WTC11 (cell line): ENCODE data around the gene NCKAP5. TPM values are rescaled to one million over a fixed set of nuclear protein-coding genes. Genes with fewer than 3 reads are reported as not detected.

ENCODE experiments used
- ATAC-seq: fragments of 200-7000 bp; cut with Tn5 transposase; 2 replicates; pipeline ENCODE4 v1.10.0; 2021; ENCODE audit warnings: mild to moderate bottlenecking, moderate library complexity
- CTCF ChIA-PET: fragments of 300-600 bp; sonication (Branson Sonifier 250); formaldehyde crosslinking; loops from one replicate; lab custom pipeline; 2021; ENCODE audit warnings: antibody characterized with exemption; lab: Charles Lee
- POLR2A ChIA-PET: fragments of 350-600 bp; sonication (Branson Sonifier 250); formaldehyde crosslinking; loops from one replicate; lab custom pipeline; 2021; ENCODE audit warnings: antibody characterized with exemption; lab: Charles Lee
- DNase-seq: peaks from one replicate; pipeline ENCODE4 v3.0.0; 2021; ENCODE audit warnings: low spot score
- H3K27ac Mint-ChIP-seq: 2 replicates; pipeline ENCODE4 v1.8.0; 2021; ENCODE audit warnings: mixed read lengths
- H3K27me3 Mint-ChIP-seq: 2 replicates; pipeline ENCODE4 v1.8.0; 2021; ENCODE audit warnings: low read depth, mild to moderate bottlenecking, moderate library complexity, mixed read lengths
- H3K36me3 Mint-ChIP-seq: 2 replicates; pipeline ENCODE4 v1.8.0; 2021; ENCODE audit warnings: mixed read lengths
- H3K4me1 Mint-ChIP-seq: 2 replicates; pipeline ENCODE4 v1.8.0; 2022; ENCODE audit warnings: mixed read lengths
- H3K4me3 Mint-ChIP-seq: 2 replicates; pipeline ENCODE4 v1.8.0; 2021; ENCODE audit warnings: mild to moderate bottlenecking, moderate library complexity, mixed read lengths
- H3K9me3 Mint-ChIP-seq: 2 replicates; pipeline ENCODE4 v1.8.0; 2021; ENCODE audit warnings: mixed read lengths
- ATF2 ChIP-seq: sonication (generic); formaldehyde crosslinking; IDR thresholded peaks from 2 replicates; pipeline ENCODE4 v1.8.1; 2022; ENCODE audit warnings: low read depth, missing genetic modification reagents, borderline replicate concordance
- E2F5 ChIP-seq: sonication (generic); formaldehyde crosslinking; IDR thresholded peaks from 2 replicates; pipeline ENCODE4 v1.8.1; 2022; ENCODE audit warnings: mild to moderate bottlenecking, moderate library complexity, missing genetic modification reagents
- ELF4 ChIP-seq: sonication (generic); formaldehyde crosslinking; IDR thresholded peaks from 2 replicates; pipeline ENCODE4 v1.8.1; 2022; ENCODE audit warnings: low read depth, mild to moderate bottlenecking, moderate library complexity, missing genetic modification reagents
- EMX1 ChIP-seq: fragments of 250-450 bp; sonication (Bioruptor Pico); IDR thresholded peaks from 2 replicates; pipeline ENCODE4 v1.8.0; 2021; ENCODE audit warnings: mild to moderate bottlenecking
- ESRRA ChIP-seq: sonication (generic); formaldehyde crosslinking; IDR thresholded peaks from 2 replicates; pipeline ENCODE4 v1.8.1; 2022; ENCODE audit warnings: mild to moderate bottlenecking, missing genetic modification reagents, borderline replicate concordance
- ETV6 ChIP-seq: sonication (generic); formaldehyde crosslinking; IDR thresholded peaks from 2 replicates; pipeline ENCODE4 v1.8.1; 2022; ENCODE audit warnings: mild to moderate bottlenecking, missing genetic modification reagents
- FOXP4 ChIP-seq: sonication (generic); formaldehyde crosslinking; IDR thresholded peaks from 2 replicates; pipeline ENCODE4 v1.8.0; 2022; ENCODE audit warnings: mild to moderate bottlenecking, missing genetic modification reagents
- IRF2 ChIP-seq: sonication (generic); formaldehyde crosslinking; IDR thresholded peaks from 2 replicates; pipeline ENCODE4 v1.8.0; 2022; ENCODE audit warnings: low read depth, missing genetic modification reagents, borderline replicate concordance
- MXD4 ChIP-seq: fragments of 250-450 bp; sonication (Bioruptor Pico); IDR thresholded peaks from 2 replicates; pipeline ENCODE4 v1.8.0; 2021; ENCODE audit warnings: mild to moderate bottlenecking, moderate library complexity, borderline replicate concordance
- NFYB ChIP-seq: sonication (generic); formaldehyde crosslinking; conservative IDR thresholded peaks from 2 replicates; pipeline ENCODE4 v1.8.0; 2022; ENCODE audit warnings: low read depth, missing genetic modification reagents
- OVOL2 ChIP-seq: fragments of 250-450 bp; sonication (Bioruptor Pico); IDR thresholded peaks from 2 replicates; pipeline ENCODE4 v1.9.0; 2021; ENCODE audit warnings: mild to moderate bottlenecking, borderline replicate concordance
- RORB ChIP-seq: fragments of 250-450 bp; sonication (Bioruptor Pico); IDR thresholded peaks from 2 replicates; pipeline ENCODE4 v1.9.0; 2021; ENCODE audit warnings: mild to moderate bottlenecking
- STAT6 ChIP-seq: sonication (generic); formaldehyde crosslinking; conservative IDR thresholded peaks from 2 replicates; pipeline ENCODE4 v1.8.1; 2023; ENCODE audit warnings: mild to moderate bottlenecking, low read depth, missing genetic modification reagents, moderate library complexity
- TEAD4 ChIP-seq: sonication (generic); formaldehyde crosslinking; IDR thresholded peaks from 2 replicates; pipeline ENCODE4 v1.8.0; 2022; ENCODE audit warnings: mild to moderate bottlenecking, missing genetic modification reagents
- ZMAT4 ChIP-seq: fragments of 250-450 bp; sonication (Bioruptor Pico); IDR thresholded peaks from 2 replicates; pipeline ENCODE4 v1.9.0; 2021; ENCODE audit warnings: mild to moderate bottlenecking
- ZNF232 ChIP-seq: sonication (generic); formaldehyde crosslinking; IDR thresholded peaks from 2 replicates; pipeline ENCODE4 v1.8.0; 2022; ENCODE audit warnings: mild to moderate bottlenecking, missing genetic modification reagents
- ZNF263 ChIP-seq: sonication (generic); formaldehyde crosslinking; IDR thresholded peaks from 2 replicates; pipeline ENCODE4 v1.8.1; 2022; ENCODE audit warnings: low read depth, mild to moderate bottlenecking, moderate library complexity, missing genetic modification reagents
- ZNF416 ChIP-seq: fragments of 250-450 bp; sonication (Bioruptor Pico); IDR thresholded peaks from 2 replicates; pipeline ENCODE4 v1.9.0; 2021; ENCODE audit warnings: mild to moderate bottlenecking, inconsistent platforms
- ZNF423 ChIP-seq: fragments of 250-450 bp; sonication (Bioruptor Pico); IDR thresholded peaks from 2 replicates; pipeline ENCODE4 v2.1.2; 2022; ENCODE audit warnings: mild to moderate bottlenecking, moderate library complexity
- ZNF532 ChIP-seq: fragments of 250-450 bp; sonication (Bioruptor Pico); IDR thresholded peaks from 2 replicates; pipeline ENCODE4 v1.9.0; 2021; ENCODE audit warnings: mild to moderate bottlenecking, borderline replicate concordance
- total RNA-seq: library from RNA; stranded (reverse); gene quantifications from 3 replicates; pipeline ENCODE4 v1.2.3, GENCODE V29; 2021

NCKAP5 gene
- total RNA-seq, 1 experiment from 2014 or later, result 0.55 TPM

- ChIA-PET CTCF (no interaction called here), POLR2A (no interaction called here)
- Mint-ChIP-seq H3K4me3 (no peak overlapping the region), H3K27me3 (peaks cover 7% of the 10 kb centered on the region), H3K36me3 (no peaks in the 10 kb centered on the region), H3K9me3 (no peaks in the 10 kb centered on the region), H3K27ac (no peak overlapping the region), H3K4me1 (peaks cover 7% of the 10 kb centered on the region)
- DNase-seq (no peak), ATAC-seq (no peak)
- TF ChIP-seq TEAD4 (CRISPR knock-in tag) (no peak), EMX1 (no peak), IRF2 (CRISPR knock-in tag) (no peak)
Observed at GRCh38 chr2:133271105-133271504, 297.2 kb downstream of the NCKAP5 start.

- peaks cover 7% of the 10 kb centered on the region for H3K4me1 Mint-ChIP-seq
- H3K36me3 Mint-ChIP-seq, result no peaks in the 10 kb centered on the region
- ATAC-seq, result no peak
- H3K9me3 Mint-ChIP-seq, result no peaks in the 10 kb centered on the region
- POLR2A ChIA-PET, result no interaction called here
- H3K4me3 Mint-ChIP-seq, result no peak overlapping the region
- H3K27me3 Mint-ChIP-seq, result peaks cover 9% of the 10 kb centered on the region
- no peak for DNase-seq
- TF ChIP-seq FOXP4 (CRISPR knock-in tag) (no peak), NFYB (CRISPR knock-in tag) (0 out of 2 replicates have a peak, but pooled peaks have one; percentile 25)
- CTCF ChIA-PET, result no interaction called here
- no peak overlapping the region for H3K27ac Mint-ChIP-seq
Observed at GRCh38 chr2:133270550-133270949, 297.7 kb downstream of the NCKAP5 start.

GRCh38 chr2:133266926-133267590 lies 301.2 kb downstream of the NCKAP5 start:
- H3K27ac Mint-ChIP-seq, result no peak overlapping the region
- ChIA-PET POLR2A (no interaction called here), CTCF (interaction anchor here (0.6 to 1.4 kb wide), 10 partner anchors 56 to 577 kb away, joined by 3 to 8 read pairs (median 4); no protein-coding TSS in a partner anchor)
- DNase-seq (peak; percentile 16), ATAC-seq (peak; percentile 16)
- peaks cover 12% of the 10 kb centered on the region for H3K27me3 Mint-ChIP-seq
- peaks cover 13% of the 10 kb centered on the region for H3K4me1 Mint-ChIP-seq
- H3K9me3 Mint-ChIP-seq, result no peaks in the 10 kb centered on the region
- no peaks in the 10 kb centered on the region for H3K36me3 Mint-ChIP-seq
- peak overlapping the region; percentile 83 for H3K4me3 Mint-ChIP-seq
- TF ChIP-seq RORB (CRISPR knock-in tag) (no peak), STAT6 (CRISPR knock-in tag) (no peak), ZNF416 (CRISPR knock-in tag) (no peak), ATF2 (CRISPR knock-in tag) (no peak), TEAD4 (CRISPR knock-in tag) (no peak), OVOL2 (no peak), ZNF532 (CRISPR knock-in tag) (no peak), ETV6 (CRISPR knock-in tag) (no peak), IRF2 (CRISPR knock-in tag) (no peak), ZMAT4 (CRISPR knock-in tag) (no peak), ELF4 (no peak), ESRRA (CRISPR knock-in tag) (no peak), ZNF232 (CRISPR knock-in tag) (no peak), MXD4 (no peak), ZNF263 (CRISPR knock-in tag) (no peak), ZNF423 (CRISPR knock-in tag) (no peak), E2F5 (CRISPR knock-in tag) (no peak)
